Effector CD4-positive, alpha-beta T cell (primary cell): Measurements from ENCODE around the gene PTPRT. TPM values are rescaled to one million over a fixed set of nuclear protein-coding genes. Genes with fewer than 3 reads are reported as not detected.

Source experiments
- DNase-seq: peaks from one replicate; pipeline ENCODE4 v3.0.0-alpha.2; 2020
- total RNA-seq: gene quantifications from one replicate; lab custom pipeline; 2026; lab: John Stamatoyannopoulos, UW

The PTPRT gene
- total RNA-seq: not detected

GRCh38 chr20:43189554-43190331, at the start of gene PTPRT:
PTPRT (minus strand) TSS chr20:43189906; CDS start chr20:43189733, 173 bp downstream.
- DNase-seq: no peak

DNA sequence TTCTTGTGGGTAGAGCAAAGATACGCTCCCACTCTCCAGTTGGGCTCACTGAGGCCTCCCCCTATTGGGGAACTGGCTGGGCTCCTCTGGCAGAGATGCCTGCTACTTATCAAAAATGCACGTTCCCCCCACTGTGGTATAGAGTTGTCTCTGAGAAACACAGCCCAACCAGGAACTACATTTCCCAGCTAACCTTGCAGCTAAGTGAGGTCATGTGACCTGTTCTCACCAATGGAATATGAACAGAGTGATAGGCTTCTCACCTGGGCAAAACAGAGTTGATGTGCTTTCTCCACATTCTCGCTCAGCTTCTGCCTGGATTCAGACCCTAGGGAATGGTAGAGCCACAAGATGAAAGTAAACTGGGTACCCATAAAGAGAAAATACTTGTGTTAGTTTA, 49.1 kb upstream of the PTPRT start:
- DNase-seq: no peak

DNA sequence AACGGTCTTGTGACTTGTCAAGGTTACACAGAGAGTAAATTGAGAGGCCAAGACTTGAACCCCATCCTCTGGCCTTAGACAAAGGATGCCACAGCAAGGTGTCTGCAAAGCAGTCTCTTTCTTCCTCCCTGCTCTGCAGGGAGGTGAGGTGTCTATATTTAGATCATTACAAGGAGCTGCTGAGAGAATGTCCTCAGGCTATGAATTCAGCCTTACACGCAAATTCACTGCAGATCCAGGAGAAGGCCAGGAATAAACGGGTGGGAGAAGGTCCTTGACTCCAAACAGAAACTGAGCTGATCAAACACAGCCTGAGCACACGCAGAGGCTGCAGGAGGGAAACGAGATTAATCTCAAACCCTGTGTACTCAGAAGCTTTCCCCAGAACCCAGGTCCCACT, 48.6 kb upstream of the PTPRT start:
- DNase-seq: no peak

DNA sequence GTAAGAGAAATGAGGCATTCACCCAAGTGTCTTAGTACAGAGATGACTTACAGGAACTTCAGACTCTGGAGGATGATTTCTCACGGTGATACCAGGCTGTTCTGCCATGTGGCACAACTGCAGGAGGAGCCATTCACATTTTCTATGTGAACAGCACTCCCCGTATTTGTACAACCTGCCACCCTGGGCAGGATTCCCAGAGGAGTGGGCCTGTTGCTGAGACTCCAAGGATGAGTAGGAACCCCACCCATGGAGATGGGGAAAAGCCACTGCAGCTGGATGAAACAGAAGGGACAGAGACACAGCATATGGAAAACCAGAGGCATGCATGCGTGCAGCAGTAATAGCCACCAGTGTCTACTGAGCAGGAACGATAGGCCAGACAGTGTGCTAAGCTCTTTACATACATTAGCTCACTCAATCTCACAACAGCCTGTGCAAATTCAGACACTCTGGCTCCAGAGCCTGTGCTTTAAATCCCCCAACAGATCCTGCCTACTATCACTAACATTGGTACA, 48.0 kb upstream of the PTPRT start:
- no peak for DNase-seq

- DNase-seq: no peak
Measured at GRCh38 chr20:43235998-43236397, 46.3 kb upstream of the PTPRT start.

- DNase-seq: no peak
Measured at GRCh38 chr20:43231829-43232228, 42.1 kb upstream of the PTPRT start.

DNA sequence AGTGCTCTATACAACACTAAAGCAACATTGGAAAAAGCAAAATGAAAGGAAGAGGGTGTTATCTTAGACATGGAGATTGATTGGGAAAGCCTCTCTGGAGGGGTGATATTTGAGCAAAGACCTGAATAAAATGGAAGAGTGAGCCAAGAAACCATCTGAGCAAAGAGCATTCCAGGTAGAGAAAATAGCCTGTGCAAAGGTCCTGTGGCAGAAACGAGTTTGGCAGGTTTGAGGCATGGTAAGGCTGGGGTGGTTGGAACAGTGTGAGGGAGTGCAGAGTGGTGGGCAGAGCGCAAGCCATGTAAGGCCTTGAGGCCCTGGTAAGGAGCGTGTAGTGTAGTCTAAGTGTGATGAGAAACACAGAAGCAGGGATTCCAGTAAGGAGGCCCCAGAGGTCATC, 40.0 kb upstream of the PTPRT start:
- DNase-seq: no peak

DNA sequence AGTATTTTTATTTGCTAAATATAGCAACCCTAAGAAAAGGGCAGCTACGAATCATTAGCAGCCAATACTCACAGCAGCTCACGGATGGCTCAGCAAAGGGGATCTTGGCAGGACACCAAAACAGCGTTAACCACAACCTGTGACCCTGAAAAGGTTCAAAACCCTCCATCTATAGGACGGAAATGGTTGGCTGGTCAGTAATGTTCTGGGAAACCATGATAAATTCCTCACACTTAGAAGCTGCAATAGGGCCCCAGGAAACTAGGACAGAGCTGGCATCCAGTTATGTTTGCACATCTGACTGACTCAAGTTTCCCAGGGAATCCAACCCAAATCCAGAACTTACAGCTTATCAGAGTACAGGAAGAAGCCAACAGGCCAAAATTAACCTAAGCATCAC, 30.9 kb upstream of the PTPRT start:
- no peak for DNase-seq

GRCh38 chr20:43210901-43211300, 21.2 kb upstream of the PTPRT start:
- DNase-seq: no peak

- DNase-seq: no peak
Measured at GRCh38 chr20:43209831-43210230, 20.1 kb upstream of the PTPRT start.

GRCh38 chr20:43205699-43206098, 16.0 kb upstream of the PTPRT start:
- no peak for DNase-seq

DNA sequence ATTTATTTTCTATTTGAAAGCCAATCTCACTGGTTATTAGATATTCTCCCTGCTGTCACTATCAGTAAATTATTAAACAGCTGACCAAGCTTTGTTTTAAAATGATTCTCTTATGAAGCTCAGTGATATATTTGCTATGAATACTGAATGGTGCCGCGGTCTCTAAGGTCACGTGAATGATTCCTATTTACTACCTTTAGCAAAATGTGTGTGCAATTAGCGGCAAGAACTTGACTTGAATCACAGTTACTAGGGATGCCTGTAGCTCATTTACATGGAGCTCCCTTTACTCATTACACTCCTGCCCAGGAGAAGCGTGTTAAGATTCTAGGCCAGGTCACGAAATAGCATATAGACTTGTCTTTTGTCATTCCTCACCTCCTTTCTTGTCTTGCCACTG, 12.4 kb upstream of the PTPRT start:
- no peak for DNase-seq

DNA sequence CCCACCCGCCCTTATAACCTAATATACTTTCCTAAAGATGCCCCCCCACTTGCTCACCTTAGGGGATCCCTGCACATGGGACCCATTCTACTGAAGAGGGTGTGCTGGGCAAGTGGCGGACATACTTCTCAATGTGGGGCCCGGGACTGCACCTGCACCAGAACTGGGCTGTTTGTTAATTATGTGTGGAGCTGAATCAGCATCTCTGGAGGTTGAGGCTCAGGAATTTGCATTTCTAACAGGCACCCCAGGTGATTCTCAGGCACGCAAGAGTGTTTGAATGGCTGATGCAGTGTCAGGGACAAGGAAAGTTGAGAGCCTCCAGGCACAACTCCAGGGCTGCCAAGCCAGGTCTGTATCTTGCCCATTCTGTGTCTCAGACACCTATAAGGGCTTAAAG, 8.9 kb upstream of the PTPRT start:
- DNase-seq: no peak

GRCh38 chr20:43196243-43196642, 6.5 kb upstream of the PTPRT start:
- DNase-seq: no peak

- DNase-seq: no peak
Measured at GRCh38 chr20:43194137-43194536, 4.4 kb upstream of the PTPRT start.

GRCh38 chr20:43193443-43193842, 3.7 kb upstream of the PTPRT start:
- no peak for DNase-seq

GRCh38 chr20:43191946-43192863, 2.5 kb upstream of the PTPRT start:
- no peak for DNase-seq

GRCh38 chr20:43191143-43191542, 1.4 kb upstream of the PTPRT start:
- no peak for DNase-seq

DNA sequence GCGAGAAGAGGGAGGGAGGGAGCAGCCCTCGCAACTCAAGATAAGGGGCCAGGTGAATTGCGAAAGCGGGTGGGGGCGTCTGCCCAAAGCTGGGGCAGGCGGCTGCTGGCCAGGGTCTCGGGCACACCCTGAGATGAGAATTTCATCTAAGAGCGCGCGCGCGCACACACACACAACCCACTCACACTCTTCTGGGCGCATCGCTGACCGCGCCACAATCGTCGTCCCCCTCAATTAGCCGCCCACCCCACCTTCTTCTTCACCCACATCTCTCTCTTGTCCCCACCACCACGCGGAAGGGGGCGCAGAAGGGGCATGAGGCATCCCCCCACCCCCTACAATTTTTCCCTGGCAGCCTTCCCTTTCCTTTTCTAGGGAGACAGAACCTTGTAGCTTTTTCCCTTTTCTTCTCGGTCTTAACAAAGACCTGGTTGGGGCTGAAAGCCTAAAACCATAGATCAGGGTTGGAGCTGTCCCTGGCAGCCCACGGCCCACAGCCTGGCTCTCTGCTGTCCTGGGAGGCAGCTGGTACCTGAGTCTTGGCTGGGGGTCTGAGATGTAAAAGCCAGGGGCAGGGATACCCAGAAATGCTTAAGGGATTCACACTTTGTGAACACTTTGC, 737 bp upstream of the PTPRT start:
- DNase-seq: no peak

DNA sequence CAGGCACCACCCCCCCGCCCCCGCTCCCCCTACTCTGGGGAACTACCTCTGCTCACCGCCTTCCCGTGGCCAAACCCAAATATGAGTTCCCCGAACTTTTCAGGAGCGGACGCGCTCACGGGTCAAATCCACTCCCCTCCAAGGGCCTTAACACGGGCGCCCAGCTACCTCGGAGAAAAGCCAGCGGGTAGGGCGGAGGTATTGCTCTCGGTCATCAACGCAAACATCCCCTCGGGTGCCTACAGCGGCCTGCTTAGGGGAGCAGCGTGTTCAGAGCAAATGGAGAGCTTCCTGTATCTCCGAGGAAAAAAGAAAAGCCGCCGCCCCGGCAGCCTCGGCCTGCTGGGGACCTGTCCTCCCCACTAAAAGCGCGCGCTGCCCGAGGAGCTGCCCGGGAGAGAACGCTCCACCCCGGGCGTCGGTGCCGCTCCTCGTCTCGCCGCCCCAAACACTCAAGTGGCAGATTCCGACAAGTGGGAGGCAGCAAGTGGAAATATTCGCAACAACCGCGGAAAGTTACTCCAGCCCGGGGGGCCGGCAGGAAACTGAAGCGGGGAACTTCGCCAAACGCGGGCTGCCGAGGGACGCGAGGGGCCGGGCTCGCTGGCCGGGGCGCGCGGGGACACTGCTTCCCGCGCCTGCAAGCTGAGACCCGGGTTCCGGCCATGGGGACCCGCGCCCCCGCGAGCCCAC, 699 bp downstream of the PTPRT start:
- DNase-seq: no peak

- no peak for DNase-seq
Measured at GRCh38 chr20:43188234-43188653, 1.5 kb downstream of the PTPRT start.

- DNase-seq: peak; percentile 29
Measured at GRCh38 chr20:43187476-43188233, 2.1 kb downstream of the PTPRT start.
